ENCODE data around the gene SLC4A11.

Gene SLC4A11

GRCh38 chr20:3248993-3249347 is 10.0 kb upstream of the SLC4A11 start:
- peak overlapping the region; percentile 12; the same call in 1 of the 2 replicates for H3K4me3 ChIP-seq (ENCODE audit: low read depth, low read length)
- POLR2A ChIA-PET, result interaction anchor here (1.4 kb wide), 1 partner anchor 9 kb away, joined by 3 read pairs; the partner anchor contains the start of gene SLC4A11
- no peak for DNase-seq (ENCODE audit: low read depth, low spot score)
- no peak for TF ChIP-seq CTCF (IDR thresholded peaks at IDR 0.05; ENCODE audit: insufficient read depth, low read length, missing control alignments)
- CTCF ChIA-PET, result interaction anchor here (0.8 to 1.5 kb wide), 4 partner anchors 14 to 30 kb away, joined by 3 to 4 read pairs (median 3); no protein-coding TSS in a partner anchor

GRCh38 chr20:3248167-3248992 is 9.4 kb upstream of the SLC4A11 start:
- ChIA-PET POLR2A (interaction anchor here (0.8 to 1.4 kb wide), 2 partner anchors 9 to 31 kb away, joined by 3 read pairs; partner anchors contain the start of gene SLC4A11), CTCF (interaction anchor here (1.2 to 1.7 kb wide), 4 partner anchors 9 to 30 kb away, joined by 3 to 6 read pairs (median 4); partner anchors contain the start of gene SLC4A11)
- peak overlapping the region; percentile 12; the same call in 1 of the 2 replicates for H3K4me3 ChIP-seq (ENCODE audit: low read depth, low read length)
- no peak for DNase-seq (ENCODE audit: low read depth, low spot score)
- TF ChIP-seq CTCF (IDR thresholded peaks at IDR 0.05; ENCODE audit: insufficient read depth, low read length, missing control alignments), result no peak

GRCh38 chr20:3247638-3248037 is 8.6 kb upstream of the SLC4A11 start:
- no peak for TF ChIP-seq CTCF (IDR thresholded peaks at IDR 0.05; ENCODE audit: insufficient read depth, low read length, missing control alignments)
- ChIA-PET CTCF (interaction anchor here (1.2 to 1.7 kb wide), 2 partner anchors 9 to 29 kb away, joined by 4 to 6 read pairs; partner anchors contain the start of gene SLC4A11), POLR2A (interaction anchor here (0.8 kb wide), 1 partner anchor 32 kb away, joined by 3 read pairs; no protein-coding TSS in a partner anchor)
- no peak for DNase-seq (ENCODE audit: low read depth, low spot score)
- H3K4me3 ChIP-seq (ENCODE audit: low read depth, low read length), result no peak overlapping the region

GRCh38 chr20:3246682-3247081 is 7.7 kb upstream of the SLC4A11 start:
- CTCF ChIA-PET, result interaction anchor here (1.7 kb wide), 1 partner anchor 8 kb away, joined by 6 read pairs; the partner anchor contains the start of gene SLC4A11

GRCh38 chr20:3245711-3246110 is 6.7 kb upstream of the SLC4A11 start:
- POLR2A ChIA-PET, result no interaction called here
- no peak overlapping the region for H3K4me3 ChIP-seq (ENCODE audit: low read depth, low read length)
- no peak for TF ChIP-seq CTCF (IDR thresholded peaks at IDR 0.05; ENCODE audit: insufficient read depth, low read length, missing control alignments)
- CTCF ChIA-PET, result interaction anchor here (1.0 to 1.1 kb wide), 2 partner anchors 27 to 192 kb away, joined by 3 to 4 read pairs; no protein-coding TSS in a partner anchor
- DNase-seq (ENCODE audit: low read depth, low spot score), result no peak

More at GRCh38 chr20:3246682-3247081, 7.7 kb upstream of the SLC4A11 start:
- H3K4me3 ChIP-seq (ENCODE audit: low read depth, low read length), result no peak overlapping the region
- no peak for DNase-seq (ENCODE audit: low read depth, low spot score)
- POLR2A ChIA-PET, result interaction anchor here (0.5 kb wide), 1 partner anchor 19 kb away, joined by 3 read pairs; no protein-coding TSS in a partner anchor
- no peak for TF ChIP-seq CTCF (IDR thresholded peaks at IDR 0.05; ENCODE audit: insufficient read depth, low read length, missing control alignments)

- H3K4me3 ChIP-seq (ENCODE audit: low read depth, low read length), result no peak overlapping the region
- no peak for TF ChIP-seq CTCF (IDR thresholded peaks at IDR 0.05; ENCODE audit: insufficient read depth, low read length, missing control alignments)
- ChIA-PET POLR2A (no interaction called here), CTCF (interaction anchor here (1.0 to 1.1 kb wide), 2 partner anchors 27 to 192 kb away, joined by 3 to 4 read pairs; no protein-coding TSS in a partner anchor)
- no peak for DNase-seq (ENCODE audit: low read depth, low spot score)
Observed at GRCh38 chr20:3245156-3245555, 6.2 kb upstream of the SLC4A11 start.

All from AG04449 (cell line).